HEK293 (cell line): ENCODE data around the gene FNDC5.

Experiments used
- CTCF ChIA-PET: fragments of 350-600 bp; formaldehyde crosslinking; extraction: SDS; loops from one replicate; lab custom pipeline; 2021; ENCODE audit warnings: antibody characterized with exemption; lab: Yijun Ruan, JAX
- POLR2A ChIA-PET: fragments of 300-600 bp; formaldehyde crosslinking; extraction: SDS; loops from one replicate; lab custom pipeline; 2020; ENCODE audit warnings: antibody characterized with exemption, inconsistent platforms; lab: Yijun Ruan, JAX
- H3K27ac ChIP-seq: fragments of 200-500 bp; sonication (Bioruptor generic); 2 replicates; pipeline ENCODE4 v1.5.1; 2014; ENCODE audit warnings: low read depth, low read length, control low read depth, inconsistent platforms; ENCODE audit errors: extremely low read depth
- H3K36me3 ChIP-seq, 2 experiments: fragments of 200-500 bp in 1 of 2; sonication (Bioruptor generic) in 1 of 2; 1 replicate in 1 of 2; 2 replicates in 1 of 2; pipeline ENCODE4 v1.5.1; 2014 to 2017; ENCODE audit warnings: inconsistent platforms in 2 of 2, low read length in 2 of 2; ENCODE audit not compliant: control insufficient read depth in 2 of 2, insufficient read depth in 1 of 2
- H3K4me1 ChIP-seq: fragments of 200-500 bp; sonication (Bioruptor generic); 2 replicates; pipeline ENCODE4 v1.5.1; 2014; ENCODE audit warnings: mild to moderate bottlenecking, low read length, inconsistent platforms; ENCODE audit not compliant: control insufficient read depth, insufficient read depth
- H3K4me3 ChIP-seq: 2 replicates; pipeline ENCODE4 v1.5.1; 2011; ENCODE audit warnings: low read depth, mild to moderate bottlenecking, control low read depth, low read length, moderate library complexity
- H3K9me3 ChIP-seq: fragments of 200-500 bp; sonication (Bioruptor generic); 2 replicates; pipeline ENCODE4 v1.5.1; 2014; ENCODE audit warnings: low read depth, low read length, inconsistent platforms; ENCODE audit not compliant: control insufficient read depth, insufficient read depth
- BCL11A ChIP-seq: fragments of 450-650 bp; formaldehyde crosslinking; IDR thresholded peaks from 2 replicates; pipeline ENCODE4 v1.5.1; 2016; ENCODE audit warnings: low read depth, missing biosample characterization, missing genetic modification characterization
- HOXC10 ChIP-seq: sonication (generic); formaldehyde crosslinking; IDR thresholded peaks from 2 replicates; pipeline ENCODE4 v1.8.1; 2023; ENCODE audit warnings: mild to moderate bottlenecking, missing genetic modification reagents
- HOXD13 ChIP-seq: sonication (generic); formaldehyde crosslinking; IDR thresholded peaks from 2 replicates; pipeline ENCODE4 v1.8.0; 2022; ENCODE audit warnings: missing genetic modification reagents, borderline replicate concordance
- KLF8 ChIP-seq: fragments of 450-650 bp; formaldehyde crosslinking; IDR thresholded peaks from 2 replicates; pipeline ENCODE4 v1.5.1; 2016; ENCODE audit warnings: missing biosample characterization, missing genetic modification characterization
- YY2 ChIP-seq: fragments of 450-650 bp; formaldehyde crosslinking; IDR thresholded peaks from 2 replicates; pipeline ENCODE4 v1.5.1; 2016; ENCODE audit warnings: missing biosample characterization, missing genetic modification characterization
- ZBTB48 ChIP-seq: fragments of 450-650 bp; formaldehyde crosslinking; IDR thresholded peaks from 2 replicates; pipeline ENCODE4 v1.5.1; 2016; ENCODE audit warnings: missing biosample characterization, missing genetic modification characterization
- ZBTB7A ChIP-seq: fragments of 450-650 bp; formaldehyde crosslinking; IDR thresholded peaks from 2 replicates; pipeline ENCODE4 v1.5.1; 2016; ENCODE audit warnings: low read depth, missing biosample characterization, missing genetic modification characterization
- ZFHX2 ChIP-seq: fragments of 450-650 bp; formaldehyde crosslinking; conservative IDR thresholded peaks from 2 replicates; pipeline ENCODE4 v1.5.1; 2016; ENCODE audit warnings: missing biosample characterization, missing genetic modification characterization
- ZNF10 ChIP-seq: fragments of 450-650 bp; formaldehyde crosslinking; IDR thresholded peaks from 2 replicates; pipeline ENCODE4 v1.5.1; 2017; ENCODE audit warnings: missing biosample characterization, missing genetic modification characterization
- ZNF302 ChIP-seq: fragments of 450-650 bp; formaldehyde crosslinking; IDR thresholded peaks from 2 replicates; pipeline ENCODE4 v1.5.1; 2016; ENCODE audit warnings: missing biosample characterization, missing genetic modification characterization, low read depth
- ZNF324 ChIP-seq: fragments of 450-650 bp; formaldehyde crosslinking; IDR thresholded peaks from 2 replicates; pipeline ENCODE4 v1.5.1; 2016; ENCODE audit warnings: missing biosample characterization, missing genetic modification characterization
- ZNF394 ChIP-seq: fragments of 450-650 bp; formaldehyde crosslinking; IDR thresholded peaks from 2 replicates; pipeline ENCODE4 v1.5.1; 2016; ENCODE audit warnings: missing biosample characterization, missing genetic modification characterization, mild to moderate bottlenecking, moderate library complexity, borderline replicate concordance
- ZNF423 ChIP-seq: fragments of 450-650 bp; formaldehyde crosslinking; IDR thresholded peaks from 2 replicates; pipeline ENCODE4 v1.5.1; 2016; ENCODE audit warnings: missing biosample characterization, missing genetic modification characterization
- ZNF514 ChIP-seq: fragments of 450-650 bp; formaldehyde crosslinking; IDR thresholded peaks from 2 replicates; pipeline ENCODE4 v1.5.1; 2016; ENCODE audit warnings: missing biosample characterization, missing genetic modification characterization
- ZNF596 ChIP-seq: fragments of 450-650 bp; IDR thresholded peaks from 2 replicates; pipeline ENCODE4 v1.5.0; 2018; ENCODE audit warnings: missing biosample characterization, mild to moderate bottlenecking, missing genetic modification characterization, moderate library complexity
- ZNF626 ChIP-seq: fragments of 450-650 bp; sonication (Bioruptor Pico); formaldehyde crosslinking; IDR thresholded peaks from 2 replicates; pipeline ENCODE4 v1.5.1; 2018; ENCODE audit warnings: missing biosample characterization, missing genetic modification characterization, inconsistent platforms
- ZNF777 ChIP-seq: fragments of 450-650 bp; formaldehyde crosslinking; IDR thresholded peaks from 2 replicates; pipeline ENCODE4 v1.5.1; 2017; ENCODE audit warnings: missing biosample characterization, missing genetic modification characterization, borderline replicate concordance
- ZNF792 ChIP-seq: fragments of 450-650 bp; formaldehyde crosslinking; IDR thresholded peaks from 2 replicates; pipeline ENCODE4 v1.5.1; 2016; ENCODE audit warnings: missing biosample characterization, missing genetic modification characterization
- ZNF830 ChIP-seq: fragments of 450-650 bp; IDR thresholded peaks from 2 replicates; pipeline ENCODE4 v1.5.0; 2018; ENCODE audit warnings: missing biosample characterization, missing genetic modification characterization, low read depth, mild to moderate bottlenecking, moderate library complexity
- ZSCAN30 ChIP-seq: fragments of 450-650 bp; IDR thresholded peaks from 2 replicates; pipeline ENCODE4 v1.5.1; 2018; ENCODE audit warnings: missing biosample characterization, mild to moderate bottlenecking, missing genetic modification characterization, moderate library complexity
- TF ChIP-seq, protein P1 (sequence below): fragments of 450-650 bp; formaldehyde crosslinking; IDR thresholded peaks from 2 replicates; pipeline ENCODE4 v1.5.1; 2016; ENCODE audit warnings: missing biosample characterization, missing genetic modification characterization, low read depth
- TF ChIP-seq, protein P2 (sequence below): fragments of 450-650 bp; formaldehyde crosslinking; IDR thresholded peaks from 2 replicates; pipeline ENCODE4 v1.5.1; 2016; ENCODE audit warnings: missing biosample characterization, missing genetic modification characterization
- TF ChIP-seq, protein P3 (sequence below): fragments of 450-650 bp; formaldehyde crosslinking; IDR thresholded peaks from 2 replicates; pipeline ENCODE4 v1.5.1; 2016; ENCODE audit warnings: missing biosample characterization, missing genetic modification characterization
- TF ChIP-seq, protein P4 (sequence below): fragments of 450-650 bp; formaldehyde crosslinking; IDR thresholded peaks from 2 replicates; pipeline ENCODE4 v1.5.1; 2016; ENCODE audit warnings: missing biosample characterization, missing genetic modification characterization
- TF ChIP-seq, protein P5 (sequence below): sonication (generic); formaldehyde crosslinking; IDR thresholded peaks from 2 replicates; pipeline ENCODE4 v1.8.1; 2022; ENCODE audit warnings: mild to moderate bottlenecking, moderate library complexity, missing genetic modification reagents
- TF ChIP-seq, protein P6 (sequence below): fragments of 450-650 bp; formaldehyde crosslinking; IDR thresholded peaks from 2 replicates; pipeline ENCODE4 v1.5.1; 2016; ENCODE audit warnings: missing biosample characterization, missing genetic modification characterization

FNDC5 gene

DNA sequence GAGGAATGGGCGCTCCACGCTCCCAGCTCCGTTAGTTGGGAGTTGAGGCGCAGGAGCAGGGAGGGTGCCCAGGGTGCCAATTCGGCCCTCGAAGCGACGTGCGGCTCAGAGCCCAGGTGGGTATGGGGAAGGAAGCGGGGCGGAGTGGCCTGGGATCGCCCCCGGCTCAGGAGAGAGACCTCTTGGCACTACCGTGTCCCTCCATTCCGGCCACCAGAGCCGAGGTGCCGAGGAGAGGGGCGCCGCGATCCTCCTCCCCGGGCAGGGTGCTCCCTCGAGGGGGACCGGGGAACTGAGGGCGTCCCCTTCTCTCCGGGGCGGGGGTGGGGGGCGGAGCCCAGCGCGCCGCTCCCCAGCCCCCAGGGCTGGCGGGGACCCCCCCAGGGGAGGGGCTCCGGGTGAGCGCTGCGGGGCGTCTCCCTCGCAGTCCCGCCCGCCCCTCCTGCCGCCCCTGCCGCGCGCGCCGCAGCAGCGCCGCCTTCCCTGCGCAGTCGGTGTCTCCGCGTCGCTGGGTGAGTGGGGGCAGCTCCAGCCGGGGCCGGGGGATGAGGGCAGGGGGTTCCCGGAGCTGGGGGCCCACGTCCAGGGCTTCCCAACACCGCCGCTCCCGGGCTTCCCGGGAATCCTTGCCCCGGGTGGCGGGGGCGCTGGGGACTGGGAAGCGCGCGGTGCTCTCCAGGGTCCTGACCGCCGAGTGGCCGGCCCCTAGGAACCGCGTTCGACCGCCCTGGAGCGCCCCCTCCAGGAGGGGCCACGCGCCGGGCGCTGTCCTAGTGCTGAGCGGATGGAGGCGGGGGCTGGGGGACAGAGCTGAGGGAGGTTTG is 15.5 kb upstream of the FNDC5 start, which contains the start of gene HPCA:
TSS of gene HPCA (plus strand) at position 488 of the 824 bp plus-strand sequence. CDS start 2,408 bp downstream, outside the sequence.
- ChIA-PET CTCF (interaction anchor here (0.6 to 3.3 kb wide), 23 partner anchors 9 to 1281 kb away, joined by 3 to 22 read pairs (median 3); no protein-coding TSS in a partner anchor), POLR2A (interaction anchor here (1.0 kb wide), 1 partner anchor 11 kb away, joined by 3 read pairs; no protein-coding TSS in a partner anchor)
- Histone ChIP-seq H3K36me3 (no peaks in the 10 kb centered on the region), H3K27ac (no peak within 1 kb of the TSS), H3K4me3 (peak within 1 kb of the TSS; percentile 26), H3K4me1 (no peaks in the 10 kb centered on the region), H3K9me3 (no peaks in the 10 kb centered on the region)
- peak; percentile 74; the same call in 1 of the 2 replicates for TF ChIP-seq BCL11A (tag by site-specific recombination)
- TF ChIP-seq ZNF302, result no peak
- no peak for TF ChIP-seq ZNF626 (tag by site-specific recombination)
- 0 out of 2 replicates have a peak, but pooled peaks have one; percentile 44 for TF ChIP-seq HOXD13 (CRISPR knock-in tag)
- TF ChIP-seq ZBTB48, result peak; percentile 84
- no peak for TF ChIP-seq ZNF830 (tag by site-specific recombination)
- TF ChIP-seq ZSCAN30 (tag by site-specific recombination), result peak; percentile 55; the same call in 1 of the 2 replicates
- TF ChIP-seq ZNF596, result no peak
- TF ChIP-seq, protein P1, sequence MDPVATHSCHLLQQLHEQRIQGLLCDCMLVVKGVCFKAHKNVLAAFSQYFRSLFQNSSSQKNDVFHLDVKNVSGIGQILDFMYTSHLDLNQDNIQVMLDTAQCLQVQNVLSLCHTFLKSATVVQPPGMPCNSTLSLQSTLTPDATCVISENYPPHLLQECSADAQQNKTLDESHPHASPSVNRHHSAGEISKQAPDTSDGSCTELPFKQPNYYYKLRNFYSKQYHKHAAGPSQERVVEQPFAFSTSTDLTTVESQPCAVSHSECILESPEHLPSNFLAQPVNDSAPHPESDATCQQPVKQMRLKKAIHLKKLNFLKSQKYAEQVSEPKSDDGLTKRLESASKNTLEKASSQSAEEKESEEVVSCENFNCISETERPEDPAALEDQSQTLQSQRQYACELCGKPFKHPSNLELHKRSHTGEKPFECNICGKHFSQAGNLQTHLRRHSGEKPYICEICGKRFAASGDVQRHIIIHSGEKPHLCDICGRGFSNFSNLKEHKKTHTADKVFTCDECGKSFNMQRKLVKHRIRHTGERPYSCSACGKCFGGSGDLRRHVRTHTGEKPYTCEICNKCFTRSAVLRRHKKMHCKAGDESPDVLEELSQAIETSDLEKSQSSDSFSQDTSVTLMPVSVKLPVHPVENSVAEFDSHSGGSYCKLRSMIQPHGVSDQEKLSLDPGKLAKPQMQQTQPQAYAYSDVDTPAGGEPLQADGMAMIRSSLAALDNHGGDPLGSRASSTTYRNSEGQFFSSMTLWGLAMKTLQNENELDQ (tag by site-specific recombination), result no peak
- TF ChIP-seq, protein P2, sequence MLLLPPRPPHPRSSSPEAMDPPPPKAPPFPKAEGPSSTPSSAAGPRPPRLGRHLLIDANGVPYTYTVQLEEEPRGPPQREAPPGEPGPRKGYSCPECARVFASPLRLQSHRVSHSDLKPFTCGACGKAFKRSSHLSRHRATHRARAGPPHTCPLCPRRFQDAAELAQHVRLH (tag by site-specific recombination), result 0 out of 2 replicates have a peak, but pooled peaks have one; percentile 16
- TF ChIP-seq ZNF10 (tag by site-specific recombination), result no peak
- TF ChIP-seq ZNF514, result no peak
- TF ChIP-seq, protein P3, sequence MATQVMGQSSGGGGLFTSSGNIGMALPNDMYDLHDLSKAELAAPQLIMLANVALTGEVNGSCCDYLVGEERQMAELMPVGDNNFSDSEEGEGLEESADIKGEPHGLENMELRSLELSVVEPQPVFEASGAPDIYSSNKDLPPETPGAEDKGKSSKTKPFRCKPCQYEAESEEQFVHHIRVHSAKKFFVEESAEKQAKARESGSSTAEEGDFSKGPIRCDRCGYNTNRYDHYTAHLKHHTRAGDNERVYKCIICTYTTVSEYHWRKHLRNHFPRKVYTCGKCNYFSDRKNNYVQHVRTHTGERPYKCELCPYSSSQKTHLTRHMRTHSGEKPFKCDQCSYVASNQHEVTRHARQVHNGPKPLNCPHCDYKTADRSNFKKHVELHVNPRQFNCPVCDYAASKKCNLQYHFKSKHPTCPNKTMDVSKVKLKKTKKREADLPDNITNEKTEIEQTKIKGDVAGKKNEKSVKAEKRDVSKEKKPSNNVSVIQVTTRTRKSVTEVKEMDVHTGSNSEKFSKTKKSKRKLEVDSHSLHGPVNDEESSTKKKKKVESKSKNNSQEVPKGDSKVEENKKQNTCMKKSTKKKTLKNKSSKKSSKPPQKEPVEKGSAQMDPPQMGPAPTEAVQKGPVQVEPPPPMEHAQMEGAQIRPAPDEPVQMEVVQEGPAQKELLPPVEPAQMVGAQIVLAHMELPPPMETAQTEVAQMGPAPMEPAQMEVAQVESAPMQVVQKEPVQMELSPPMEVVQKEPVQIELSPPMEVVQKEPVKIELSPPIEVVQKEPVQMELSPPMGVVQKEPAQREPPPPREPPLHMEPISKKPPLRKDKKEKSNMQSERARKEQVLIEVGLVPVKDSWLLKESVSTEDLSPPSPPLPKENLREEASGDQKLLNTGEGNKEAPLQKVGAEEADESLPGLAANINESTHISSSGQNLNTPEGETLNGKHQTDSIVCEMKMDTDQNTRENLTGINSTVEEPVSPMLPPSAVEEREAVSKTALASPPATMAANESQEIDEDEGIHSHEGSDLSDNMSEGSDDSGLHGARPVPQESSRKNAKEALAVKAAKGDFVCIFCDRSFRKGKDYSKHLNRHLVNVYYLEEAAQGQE (tag by site-specific recombination), result peak; percentile 100
- peak; percentile 62; the same call in 1 of the 2 replicates for TF ChIP-seq ZNF324 (tag by site-specific recombination)
- peak; percentile 59; the same call in 1 of the 2 replicates for TF ChIP-seq ZNF423 (tag by site-specific recombination)
- peak; percentile 72; the same call in 1 of the 2 replicates for TF ChIP-seq KLF8
- no peak for TF ChIP-seq ZNF792 (tag by site-specific recombination)
- TF ChIP-seq ZNF777 (tag by site-specific recombination), result no peak
- TF ChIP-seq YY2 (tag by site-specific recombination), result no peak
- TF ChIP-seq HOXC10 (CRISPR knock-in tag), result 0 out of 2 replicates have a peak, but pooled peaks have one; percentile 41
- TF ChIP-seq ZNF394 (tag by site-specific recombination), result 0 out of 2 replicates have a peak, but pooled peaks have one; percentile 10
- TF ChIP-seq ZBTB7A (tag by site-specific recombination), result no peak
- TF ChIP-seq, protein P4, sequence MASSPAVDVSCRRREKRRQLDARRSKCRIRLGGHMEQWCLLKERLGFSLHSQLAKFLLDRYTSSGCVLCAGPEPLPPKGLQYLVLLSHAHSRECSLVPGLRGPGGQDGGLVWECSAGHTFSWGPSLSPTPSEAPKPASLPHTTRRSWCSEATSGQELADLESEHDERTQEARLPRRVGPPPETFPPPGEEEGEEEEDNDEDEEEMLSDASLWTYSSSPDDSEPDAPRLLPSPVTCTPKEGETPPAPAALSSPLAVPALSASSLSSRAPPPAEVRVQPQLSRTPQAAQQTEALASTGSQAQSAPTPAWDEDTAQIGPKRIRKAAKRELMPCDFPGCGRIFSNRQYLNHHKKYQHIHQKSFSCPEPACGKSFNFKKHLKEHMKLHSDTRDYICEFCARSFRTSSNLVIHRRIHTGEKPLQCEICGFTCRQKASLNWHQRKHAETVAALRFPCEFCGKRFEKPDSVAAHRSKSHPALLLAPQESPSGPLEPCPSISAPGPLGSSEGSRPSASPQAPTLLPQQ (tag by site-specific recombination), result peak; percentile 50; the same call in 1 of the 2 replicates
- TF ChIP-seq, protein P5, sequence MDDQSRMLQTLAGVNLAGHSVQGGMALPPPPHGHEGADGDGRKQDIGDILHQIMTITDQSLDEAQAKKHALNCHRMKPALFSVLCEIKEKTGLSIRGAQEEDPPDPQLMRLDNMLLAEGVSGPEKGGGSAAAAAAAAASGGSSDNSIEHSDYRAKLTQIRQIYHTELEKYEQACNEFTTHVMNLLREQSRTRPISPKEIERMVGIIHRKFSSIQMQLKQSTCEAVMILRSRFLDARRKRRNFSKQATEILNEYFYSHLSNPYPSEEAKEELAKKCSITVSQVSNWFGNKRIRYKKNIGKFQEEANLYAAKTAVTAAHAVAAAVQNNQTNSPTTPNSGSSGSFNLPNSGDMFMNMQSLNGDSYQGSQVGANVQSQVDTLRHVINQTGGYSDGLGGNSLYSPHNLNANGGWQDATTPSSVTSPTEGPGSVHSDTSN, result peak; percentile 92
- TF ChIP-seq, protein P6, sequence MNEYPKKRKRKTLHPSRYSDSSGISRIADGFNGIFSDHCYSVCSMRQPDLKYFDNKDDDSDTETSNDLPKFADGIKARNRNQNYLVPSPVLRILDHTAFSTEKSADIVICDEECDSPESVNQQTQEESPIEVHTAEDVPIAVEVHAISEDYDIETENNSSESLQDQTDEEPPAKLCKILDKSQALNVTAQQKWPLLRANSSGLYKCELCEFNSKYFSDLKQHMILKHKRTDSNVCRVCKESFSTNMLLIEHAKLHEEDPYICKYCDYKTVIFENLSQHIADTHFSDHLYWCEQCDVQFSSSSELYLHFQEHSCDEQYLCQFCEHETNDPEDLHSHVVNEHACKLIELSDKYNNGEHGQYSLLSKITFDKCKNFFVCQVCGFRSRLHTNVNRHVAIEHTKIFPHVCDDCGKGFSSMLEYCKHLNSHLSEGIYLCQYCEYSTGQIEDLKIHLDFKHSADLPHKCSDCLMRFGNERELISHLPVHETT (tag by site-specific recombination), result 0 out of 2 replicates have a peak, but pooled peaks have one; percentile 44
- 0 out of 2 replicates have a peak, but pooled peaks have one; percentile 4 for TF ChIP-seq ZFHX2 (tag by site-specific recombination)
